Mesothelial cell of epicardium (in vitro differentiated cells): ENCODE measurements around the gene TTC7B. TPM values are rescaled to one million over a fixed set of nuclear protein-coding genes. Genes with fewer than 3 reads are reported as not detected.

ENCODE experiments used
- DNase-seq, 2 experiments: peaks; one replicate each; pipeline ENCODE4 v3.0.0; 2021; ENCODE audit warnings: low spot score in 2 of 2; ENCODE audit not compliant: unreplicated experiment in 2 of 2
- H3K27ac Mint-ChIP-seq: 2 replicates; pipeline ENCODE4 v1.8.0; 2021; ENCODE audit warnings: mixed read lengths
- H3K27me3 Mint-ChIP-seq: 2 replicates; pipeline ENCODE4 v1.8.0; 2021; ENCODE audit warnings: low read depth, mixed read lengths
- H3K36me3 Mint-ChIP-seq: 2 replicates; pipeline ENCODE4 v1.8.0; 2021; ENCODE audit warnings: mixed read lengths
- H3K4me1 Mint-ChIP-seq: 2 replicates; pipeline ENCODE4 v1.8.0; 2021; ENCODE audit warnings: mixed read lengths
- H3K4me3 Mint-ChIP-seq: 2 replicates; pipeline ENCODE4 v1.8.0; 2021; ENCODE audit warnings: mild to moderate bottlenecking, moderate library complexity, mixed read lengths
- H3K9me3 Mint-ChIP-seq: 2 replicates; pipeline ENCODE4 v1.8.0; 2021; ENCODE audit warnings: mixed read lengths
- CTCF ChIP-seq: fragments of 200-600 bp; sonication (generic); IDR thresholded peaks from one replicate; pipeline ENCODE4 v1.5.0; 2021; ENCODE audit warnings: antibody characterized with exemption; ENCODE audit not compliant: unreplicated experiment
- total RNA-seq: library from RNA; stranded (reverse); gene quantifications from 3 replicates; pipeline ENCODE4 v1.2.1, GENCODE V29; 2021

Gene TTC7B
- total RNA-seq, 1 donor from 2014 or later, result 56.5 TPM

GRCh38 chr14:90632871-90633270, 183.4 kb downstream of the TTC7B start:
- no peak for TF ChIP-seq CTCF

GRCh38 chr14:90632451-90632850, 183.8 kb downstream of the TTC7B start:
- H3K27ac Mint-ChIP-seq, result peak overlapping the region; percentile 25
- DNase-seq, result no peak
- no peak for TF ChIP-seq CTCF
- H3K4me3 Mint-ChIP-seq, result no peak overlapping the region
- H3K9me3 Mint-ChIP-seq, result peaks cover 16% of the 10 kb centered on the region
- peaks cover 18% of the 10 kb centered on the region for H3K36me3 Mint-ChIP-seq
- H3K27me3 Mint-ChIP-seq, result no peaks in the 10 kb centered on the region
- H3K4me1 Mint-ChIP-seq, result peaks cover 36% of the 10 kb centered on the region

More at GRCh38 chr14:90632871-90633270, 183.4 kb downstream of the TTC7B start:
- peaks cover 18% of the 10 kb centered on the region for H3K36me3 Mint-ChIP-seq
- H3K27ac Mint-ChIP-seq, result peak overlapping the region; percentile 25
- no peak overlapping the region for H3K4me3 Mint-ChIP-seq
- H3K9me3 Mint-ChIP-seq, result peaks cover 16% of the 10 kb centered on the region
- no peaks in the 10 kb centered on the region for H3K27me3 Mint-ChIP-seq
- peaks cover 32% of the 10 kb centered on the region for H3K4me1 Mint-ChIP-seq
- DNase-seq, result no peak

GRCh38 chr14:90630171-90630806, 185.9 kb downstream of the TTC7B start:
- no peaks in the 10 kb centered on the region for H3K27me3 Mint-ChIP-seq
- DNase-seq, result no peak
- no peak for TF ChIP-seq CTCF
- no peak overlapping the region for H3K4me3 Mint-ChIP-seq
- peaks cover 48% of the 10 kb centered on the region for H3K4me1 Mint-ChIP-seq
- peaks cover 12% of the 10 kb centered on the region for H3K9me3 Mint-ChIP-seq
- peaks cover 10% of the 10 kb centered on the region for H3K36me3 Mint-ChIP-seq
- peak overlapping the region; percentile 78 for H3K27ac Mint-ChIP-seq

- no peaks in the 10 kb centered on the region for H3K27me3 Mint-ChIP-seq
- TF ChIP-seq CTCF, result no peak
- no peak overlapping the region for H3K4me3 Mint-ChIP-seq
- peaks cover 57% of the 10 kb centered on the region for H3K4me1 Mint-ChIP-seq
- peaks cover 3% of the 10 kb centered on the region for H3K36me3 Mint-ChIP-seq
- H3K27ac Mint-ChIP-seq, result peak overlapping the region; percentile 78
- H3K9me3 Mint-ChIP-seq, result peaks cover 4% of the 10 kb centered on the region
- DNase-seq, result no peak
Measured at GRCh38 chr14:90629471-90629870, 186.8 kb downstream of the TTC7B start.

GRCh38 chr14:90628825-90629224, 187.4 kb downstream of the TTC7B start:
- no peaks in the 10 kb centered on the region for H3K36me3 Mint-ChIP-seq
- H3K4me3 Mint-ChIP-seq, result no peak overlapping the region
- H3K27ac Mint-ChIP-seq, result peak overlapping the region; percentile 78
- no peaks in the 10 kb centered on the region for H3K9me3 Mint-ChIP-seq
- peaks cover 63% of the 10 kb centered on the region for H3K4me1 Mint-ChIP-seq
- no peak for DNase-seq
- no peaks in the 10 kb centered on the region for H3K27me3 Mint-ChIP-seq
- TF ChIP-seq CTCF, result no peak
